Activated CD8-positive, alpha-beta T cell treated with anti-CD3 and anti-CD28 coated beads for 36 hours (primary cell): Measurements from ENCODE around the gene UNC45B. TPM values are rescaled to one million over a fixed set of nuclear protein-coding genes. Genes with fewer than 3 reads are reported as not detected.
"Not testable (repeated sequence)": the region's sequence is repeated elsewhere in the genome, so short reads cannot be mapped to it uniquely, and the experiment has no call there.

Experiments
- ATAC-seq: fragments of 200-7000 bp; cut with Tn5 transposase; one replicate; pipeline ENCODE4 v1.10.0; 2021; ENCODE audit warnings: mild to moderate bottlenecking, moderate library complexity
- CTCF ChIA-PET: fragments of 350-600 bp; sonication (Branson Sonifier 250); formaldehyde crosslinking; loops from one replicate; lab custom pipeline; 2021; ENCODE audit warnings: antibody characterized with exemption; lab: Charles Lee
- POLR2A ChIA-PET: fragments of 350-600 bp; sonication (Branson Sonifier 250); formaldehyde crosslinking; loops from one replicate; lab custom pipeline; 2021; ENCODE audit warnings: antibody characterized with exemption; lab: Charles Lee
- DNase-seq: peaks from one replicate; pipeline ENCODE4 v3.0.0-alpha.2; 2020
- H3K27ac Mint-ChIP-seq: one replicate; pipeline ENCODE4 v1.8.0; 2021; ENCODE audit warnings: mild to moderate bottlenecking, mixed read lengths
- H3K27me3 Mint-ChIP-seq: one replicate; pipeline ENCODE4 v1.8.0; 2021; ENCODE audit warnings: mixed read lengths
- H3K36me3 Mint-ChIP-seq: one replicate; pipeline ENCODE4 v1.8.0; 2021; ENCODE audit warnings: low read depth, mixed read lengths
- H3K4me1 Mint-ChIP-seq: one replicate; pipeline ENCODE4 v1.8.0; 2021; ENCODE audit warnings: low read depth, mixed read lengths
- H3K4me3 Mint-ChIP-seq: one replicate; pipeline ENCODE4 v1.8.0; 2021; ENCODE audit warnings: mild to moderate bottlenecking, moderate library complexity, mixed read lengths
- H3K9me3 Mint-ChIP-seq: one replicate; pipeline ENCODE4 v1.8.0; 2021; ENCODE audit warnings: mixed read lengths
- CTCF ChIP-seq: fragments of 200-600 bp; IDR thresholded peaks from one replicate; pipeline ENCODE4 v1.8.0; 2022; ENCODE audit warnings: antibody characterized with exemption, mild to moderate bottlenecking
- intact Hi-C: fragments of 100-400 bp; cut with micrococcal nuclease; formaldehyde crosslinking; loops from one replicate; pipeline ENCODE4 v1.10.0; 2022
- total RNA-seq, 2 experiments: library from RNA; stranded (reverse); gene quantifications; one replicate each; pipeline ENCODE4 v1.2.3, GENCODE V29; 2021

UNC45B gene
- total RNA-seq, 2 experiments from 2014 or later = 0.11 TPM; not detected in 1

GRCh38 chr17:35148144-35148543, 527 bp downstream of the UNC45B start:
- Mint-ChIP-seq H3K4me3 (no peak overlapping the region), H3K9me3 (no peaks in the 10 kb centered on the region), H3K36me3 (no peaks in the 10 kb centered on the region), H3K4me1 (peaks cover 2% of the 10 kb centered on the region), H3K27ac (no peak overlapping the region), H3K27me3 (no peaks in the 10 kb centered on the region)
- TF ChIP-seq CTCF = no peak
- ChIA-PET POLR2A (interaction anchor here (1.0 kb wide), 1 partner anchor 125 kb away, joined by 3 read pairs; no protein-coding TSS in a partner anchor), CTCF (interaction anchor here (1.5 kb wide), 1 partner anchor 28 kb away, joined by 5 read pairs; the partner anchor contains the start of gene RAD51D)
- DNase-seq (no peak), ATAC-seq (no peak)
- intact Hi-C loops = no loop called here

- ATAC-seq = no peak
- POLR2A ChIA-PET = interaction anchor here (0.6 to 0.8 kb wide), 3 partner anchors 11 to 298 kb away, joined by 3 read pairs; no protein-coding TSS in a partner anchor
- no peaks in the 10 kb centered on the region for H3K4me1 Mint-ChIP-seq
Observed at GRCh38 chr17:35149941-35150340, 2.3 kb downstream of the UNC45B start.

GRCh38 chr17:35151080-35151479, 3.5 kb downstream of the UNC45B start:
- POLR2A ChIA-PET, H3K4me1 Mint-ChIP-seq, ATAC-seq, H3K4me3 Mint-ChIP-seq, intact Hi-C loops, DNase-seq, H3K27me3 Mint-ChIP-seq, H3K36me3 Mint-ChIP-seq, H3K27ac Mint-ChIP-seq, H3K9me3 Mint-ChIP-seq: not testable (repeated sequence)
- CTCF ChIA-PET = interaction anchor here (0.9 kb wide), 1 partner anchor 10 kb away, joined by 3 read pairs; no protein-coding TSS in a partner anchor

More at GRCh38 chr17:35149941-35150340, 2.3 kb downstream of the UNC45B start:
- no peak overlapping the region for H3K4me3 Mint-ChIP-seq
- H3K36me3 Mint-ChIP-seq = no peaks in the 10 kb centered on the region
- no peak for DNase-seq
- no peaks in the 10 kb centered on the region for H3K9me3 Mint-ChIP-seq
- CTCF ChIA-PET = interaction anchor here (0.9 kb wide), 1 partner anchor 9 kb away, joined by 3 read pairs; no protein-coding TSS in a partner anchor
- intact Hi-C loops = no loop called here
- no peaks in the 10 kb centered on the region for H3K27me3 Mint-ChIP-seq
- no peak for TF ChIP-seq CTCF
- no peak overlapping the region for H3K27ac Mint-ChIP-seq

- no peak overlapping the region for H3K27ac Mint-ChIP-seq
- peaks cover 4% of the 10 kb centered on the region for H3K4me1 Mint-ChIP-seq
- ChIA-PET POLR2A (interaction anchor here (0.7 kb wide), 1 partner anchor 16 kb away, joined by 4 read pairs; no protein-coding TSS in a partner anchor), CTCF (interaction anchor here (1.0 kb wide), 2 partner anchors 11 to 18 kb away, joined by 3 read pairs; no protein-coding TSS in a partner anchor)
- no peaks in the 10 kb centered on the region for H3K36me3 Mint-ChIP-seq
- DNase-seq (no peak), ATAC-seq (no peak)
- no peak for TF ChIP-seq CTCF
- intact Hi-C loops = no loop called here
- no peaks in the 10 kb centered on the region for H3K27me3 Mint-ChIP-seq
- H3K9me3 Mint-ChIP-seq = no peaks in the 10 kb centered on the region
- H3K4me3 Mint-ChIP-seq = no peak overlapping the region
Observed at GRCh38 chr17:35152421-35153140, 5.0 kb downstream of the UNC45B start.

- POLR2A ChIA-PET = no interaction called here
- Mint-ChIP-seq H3K27ac (no peak overlapping the region), H3K4me3 (no peak overlapping the region), H3K4me1 (peaks cover 7% of the 10 kb centered on the region), H3K36me3 (no peaks in the 10 kb centered on the region), H3K27me3 (no peaks in the 10 kb centered on the region), H3K9me3 (no peaks in the 10 kb centered on the region)
- DNase-seq (no peak), ATAC-seq (no peak)
- no peak for TF ChIP-seq CTCF
- CTCF ChIA-PET = interaction anchor here (1.1 kb wide), 1 partner anchor 12 kb away, joined by 3 read pairs; no protein-coding TSS in a partner anchor
- intact Hi-C loops = no loop called here
Observed at GRCh38 chr17:35154196-35155165, 6.9 kb downstream of the UNC45B start.
